ENCODE measurements around the gene PGAP2. TPM values are rescaled to one million over a fixed set of nuclear protein-coding genes. Genes with fewer than 3 reads are reported as not detected.
"Not testable (repeated sequence)": the region's sequence is repeated elsewhere in the genome, so short reads cannot be mapped to it uniquely, and the experiment has no call there.

The PGAP2 gene
- total RNA-seq, 2 donors from 2014 or later, result 27.1 to 33.5 TPM

DNA sequence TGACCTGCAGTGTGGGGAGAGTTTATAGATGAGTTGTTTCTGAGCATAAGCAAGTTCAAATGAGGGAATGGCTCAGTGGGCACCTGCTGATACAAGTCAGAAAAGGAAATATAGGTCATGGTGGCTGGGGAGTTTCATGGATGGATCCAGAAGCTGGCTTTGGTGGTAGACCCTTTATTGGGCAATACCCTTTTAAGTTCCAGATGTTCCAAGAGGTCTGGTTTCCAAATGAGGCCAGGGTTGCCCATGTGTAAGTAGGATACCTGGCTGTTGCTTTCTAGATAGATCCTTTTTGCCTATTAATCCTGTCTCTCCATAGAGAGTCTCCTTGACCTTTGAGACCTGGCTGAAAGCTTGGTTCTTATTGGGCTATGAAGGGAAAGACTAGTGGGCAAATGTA is 49.3 kb downstream of the PGAP2 start:
- ATAC-seq, result no peak
- Mint-ChIP-seq H3K9me3 (no peaks in the 10 kb centered on the region), H3K27ac (peak overlapping the region; percentile 92 to 97), H3K36me3 (peaks cover 16 to 23% of the 10 kb centered on the region in 2 donors)
- no peak for DNase-seq (ENCODE audit: low spot score in 2 of 2)

DNA sequence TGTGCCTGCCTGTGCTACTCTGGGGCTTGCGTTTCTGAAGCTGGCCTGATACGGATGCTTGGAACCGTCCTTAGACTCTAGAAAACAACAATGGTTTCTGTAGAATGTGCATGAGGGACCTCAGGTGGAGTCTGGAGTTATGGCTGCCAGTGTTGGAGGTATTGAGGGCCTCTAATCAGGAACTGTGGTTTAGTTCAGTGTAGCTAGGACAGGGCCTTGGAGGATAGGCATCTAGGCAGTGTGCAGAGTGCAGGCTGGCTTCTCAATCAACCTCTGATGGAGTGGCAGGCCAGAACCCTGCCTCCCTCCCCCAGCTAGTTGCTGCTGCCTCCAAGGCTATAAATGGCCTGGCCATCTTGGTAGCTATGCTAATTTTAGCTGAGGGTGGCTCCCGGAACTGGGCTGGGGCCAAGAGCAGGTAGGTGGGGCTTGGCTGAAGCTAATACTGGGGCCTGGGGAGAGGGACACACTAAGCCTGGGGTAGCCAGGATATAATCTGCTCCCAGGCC is 51.1 kb downstream of the PGAP2 start:
- Mint-ChIP-seq H3K27ac (peak overlapping the region; percentile 82 to 86), H3K36me3 (peaks cover 16 to 30% of the 10 kb centered on the region in 2 donors), H3K9me3 (no peaks in the 10 kb centered on the region)
- DNase-seq (ENCODE audit: low spot score in 2 of 2), result peak in 1 of 2 donors; percentile 29
- ATAC-seq, result no peak

DNA sequence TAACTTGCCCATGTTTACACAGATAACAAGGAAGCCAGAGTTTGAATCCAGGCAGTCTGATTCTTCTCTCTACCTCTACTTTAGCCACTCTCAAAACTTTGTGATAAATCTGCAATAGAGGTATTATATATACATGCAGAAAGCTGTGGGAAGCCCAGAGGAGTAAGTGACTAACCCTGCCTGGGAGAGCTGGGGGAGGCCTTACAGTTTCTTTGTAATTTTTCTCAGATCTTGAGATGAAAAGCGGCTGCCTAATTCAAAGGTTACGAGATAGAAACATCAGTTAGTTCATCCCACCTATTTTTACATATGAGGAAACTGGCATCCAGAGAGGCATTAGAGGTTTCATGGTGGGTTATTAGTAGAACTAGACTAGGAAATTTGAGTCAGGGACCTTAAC is 52.0 kb downstream of the PGAP2 start:
- Mint-ChIP-seq H3K27ac (peak overlapping the region; percentile 81 to 86), H3K36me3 (peaks cover 16 to 30% of the 10 kb centered on the region in 2 donors), H3K9me3 (no peaks in the 10 kb centered on the region)
- DNase-seq (ENCODE audit: low spot score in 2 of 2), result peak in 1 of 2 donors; percentile 31
- peak; percentile 54 to 61 for ATAC-seq

DNA sequence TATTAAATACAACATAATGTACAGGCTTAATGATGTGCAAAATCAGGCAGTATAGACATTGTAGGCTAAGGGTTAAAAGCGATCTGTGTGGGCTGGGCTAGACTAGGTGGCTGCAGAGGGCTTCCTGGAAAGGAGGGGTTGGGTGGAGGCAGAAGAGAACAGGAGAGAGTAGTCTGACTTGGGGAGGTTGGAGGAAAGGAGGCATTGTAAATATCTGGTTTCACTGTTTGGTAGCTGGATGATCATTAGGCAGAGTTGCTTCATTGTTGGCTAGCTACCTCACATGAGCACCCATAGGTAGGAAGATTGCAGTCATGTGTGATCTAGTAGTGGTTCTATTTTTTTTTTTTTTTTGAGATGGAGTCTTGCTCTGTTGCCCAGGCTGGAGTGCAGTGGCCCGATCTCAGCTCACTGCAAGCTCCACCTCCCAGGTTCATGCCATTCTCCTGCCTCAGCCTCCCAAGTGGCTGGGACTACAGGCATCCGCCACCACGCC is 52.6 kb downstream of the PGAP2 start:
- peak overlapping the region; percentile 81 to 86 for H3K27ac Mint-ChIP-seq
- ATAC-seq, result peak; percentile 36 to 63
- not testable (repeated sequence) for H3K9me3 Mint-ChIP-seq; DNase-seq (ENCODE audit: low spot score in 2 of 2)
- peaks cover 14 to 28% of the 10 kb centered on the region in 2 donors for H3K36me3 Mint-ChIP-seq

DNA sequence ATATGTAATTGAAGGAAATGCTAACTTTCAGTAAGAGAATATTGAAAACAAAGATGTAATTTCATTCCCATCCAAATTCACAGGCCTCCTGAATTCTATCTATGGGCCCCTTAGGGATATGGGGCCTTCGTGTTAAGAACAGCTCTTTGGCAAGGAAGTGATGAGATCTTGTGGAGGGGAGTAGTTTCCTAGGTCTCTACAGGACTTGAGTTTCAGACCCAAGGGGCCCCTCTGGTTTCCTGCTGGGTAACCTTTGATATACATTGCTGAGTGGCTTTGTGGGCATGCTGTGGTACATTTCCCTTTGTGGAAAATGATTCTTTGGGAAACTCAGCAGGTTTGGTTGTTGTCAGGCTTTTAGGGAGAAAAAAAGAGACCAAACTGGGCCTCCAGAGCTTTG is 53.3 kb downstream of the PGAP2 start:
- peak in 1 of 2 donors; percentile 13 for ATAC-seq
- DNase-seq (ENCODE audit: low spot score in 2 of 2), result peak in 1 of 2 donors; percentile 22
- Mint-ChIP-seq H3K27ac (peak overlapping the region; percentile 86 to 91), H3K36me3 (peaks cover 7 to 20% of the 10 kb centered on the region in 2 donors), H3K9me3 (no peaks in the 10 kb centered on the region)

DNA sequence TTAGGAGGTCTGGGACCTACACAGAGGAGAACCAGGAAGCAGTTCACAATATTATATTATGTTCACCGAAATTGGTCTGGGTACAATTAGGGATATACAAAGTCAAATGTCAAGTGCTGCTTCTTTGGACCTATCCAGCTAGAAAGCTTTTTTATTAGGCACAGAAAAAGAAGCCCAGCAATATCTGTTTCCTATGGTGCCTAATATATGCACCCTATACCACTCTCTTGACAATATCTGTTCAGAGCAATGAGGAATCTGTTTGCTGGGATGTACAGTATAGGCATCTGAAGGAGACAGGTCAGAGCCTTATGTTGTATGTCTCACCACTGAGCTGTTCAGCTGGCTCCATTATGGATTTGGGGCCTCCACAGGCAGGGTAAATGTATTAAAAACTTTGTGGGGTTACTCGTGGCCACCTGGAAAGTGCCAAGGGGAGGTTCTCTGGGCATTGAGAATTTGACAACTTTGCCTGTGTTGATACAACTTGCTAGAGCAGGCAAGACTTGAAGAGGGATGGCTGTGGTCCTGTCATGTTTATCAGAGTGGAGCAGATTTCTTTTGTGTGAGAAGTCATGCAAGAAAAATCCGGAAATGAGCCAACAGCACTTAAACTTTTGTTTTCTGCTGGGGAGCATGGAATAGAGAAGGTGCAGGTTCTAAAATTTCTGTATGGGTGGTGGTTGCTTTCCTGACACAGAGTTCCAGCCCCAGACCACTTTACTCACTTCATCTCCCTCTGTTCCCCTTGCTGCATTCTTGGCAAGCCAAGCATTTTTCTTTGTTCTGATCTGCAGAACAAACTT is 57.2 kb downstream of the PGAP2 start:
- DNase-seq (ENCODE audit: low spot score in 2 of 2), result no peak
- Mint-ChIP-seq H3K27ac (peak overlapping the region; percentile 45 to 46), H3K36me3 (peaks cover 0 to 19% of the 10 kb centered on the region in 2 donors), H3K9me3 (no peaks in the 10 kb centered on the region)
- peak in 1 of 2 donors; percentile 15 for ATAC-seq

DNA sequence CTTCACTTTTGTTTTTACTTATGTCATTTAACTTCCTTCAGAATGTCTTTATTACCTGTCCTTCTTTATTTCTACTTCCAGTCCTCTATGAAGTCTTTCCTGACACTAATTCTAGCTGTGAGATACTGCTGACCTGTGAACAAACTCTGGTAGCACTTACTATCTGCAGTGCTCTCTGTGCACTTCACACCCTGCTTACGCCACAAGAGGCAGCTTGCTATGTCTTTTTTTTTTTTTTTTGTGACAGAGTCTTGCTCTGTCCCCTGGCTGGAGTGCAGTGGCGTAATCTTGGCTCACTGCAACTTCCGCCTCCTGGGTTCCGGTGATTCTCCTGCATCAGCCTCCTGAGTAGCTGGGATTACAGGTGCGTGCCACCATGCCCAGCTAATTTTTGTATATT is 57.8 kb downstream of the PGAP2 start:
- Mint-ChIP-seq H3K27ac (peak overlapping the region; percentile 31 to 45), H3K9me3 (no peaks in the 10 kb centered on the region), H3K36me3 (peaks cover 0 to 22% of the 10 kb centered on the region in 2 donors)
- peak in 1 of 2 donors; percentile 29 for ATAC-seq
- no peak for DNase-seq (ENCODE audit: low spot score in 2 of 2)

DNA sequence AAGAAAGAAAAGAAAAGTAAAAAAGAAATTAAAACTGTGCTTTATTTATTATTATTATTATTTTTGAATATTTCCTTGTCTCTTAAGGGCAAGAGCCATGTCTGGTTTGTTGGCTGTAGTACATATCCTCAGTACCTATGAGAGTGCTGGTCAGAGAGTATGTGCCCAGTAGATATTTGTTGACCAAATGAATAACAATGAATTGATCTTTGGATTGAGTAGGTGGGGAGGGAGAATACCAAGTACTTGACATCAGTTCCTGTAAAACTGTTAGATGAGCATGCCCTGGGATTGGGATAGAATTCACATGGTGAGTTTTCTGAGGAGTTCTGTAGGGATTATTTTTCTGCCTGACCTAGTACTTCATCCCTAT is 58.5 kb downstream of the PGAP2 start:
- Mint-ChIP-seq H3K36me3 (peaks cover 0 to 25% of the 10 kb centered on the region in 2 donors), H3K27ac (peak overlapping the region; percentile 79 to 95), H3K9me3 (no peaks in the 10 kb centered on the region)
- no peak for DNase-seq (ENCODE audit: low spot score in 2 of 2)
- no peak for ATAC-seq

DNA sequence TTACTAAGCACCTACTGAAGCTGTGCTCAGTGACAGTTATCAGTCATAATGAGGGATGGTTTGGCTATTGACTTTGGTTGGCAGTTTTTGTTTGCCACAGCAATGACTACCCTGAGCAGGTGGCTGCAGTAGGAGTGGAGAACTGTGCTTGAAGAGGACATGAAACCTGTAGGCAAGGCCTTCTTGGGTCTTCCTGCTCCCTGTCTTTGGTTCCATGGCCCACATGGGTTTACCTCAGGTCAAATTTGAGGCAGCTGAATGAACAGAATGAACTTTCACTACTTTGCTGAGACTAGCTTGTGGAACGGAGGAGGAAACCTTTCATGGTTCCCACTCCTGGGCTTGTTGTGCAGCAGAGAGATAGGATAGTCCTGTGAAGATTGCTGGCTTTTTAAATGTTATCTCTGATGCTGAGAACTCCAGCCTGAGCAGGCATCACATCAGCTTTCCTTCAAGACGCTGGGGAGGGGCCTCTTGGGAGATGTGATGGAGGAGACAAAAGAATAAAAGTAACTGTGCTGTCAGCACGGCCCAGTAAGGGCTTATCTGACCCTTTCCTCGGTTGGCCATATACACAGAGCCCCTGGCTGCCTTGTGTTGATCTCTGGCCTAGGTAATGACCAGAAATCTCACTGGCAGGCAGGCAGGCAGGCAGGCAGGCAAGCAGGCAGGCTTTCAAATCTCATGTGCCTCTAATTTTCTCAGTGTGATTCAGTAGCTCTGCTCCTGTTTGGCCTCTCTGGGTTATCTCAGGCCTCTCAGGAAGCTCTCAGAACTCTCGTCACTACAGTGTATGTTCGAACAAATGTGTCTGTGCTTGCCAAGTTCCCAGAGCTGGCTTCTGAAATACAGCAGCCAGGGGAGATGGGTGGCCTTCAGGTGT is 59.1 kb downstream of the PGAP2 start:
- no peaks in the 10 kb centered on the region for H3K9me3 Mint-ChIP-seq
- peak in 1 of 2 donors; percentile 42 for DNase-seq (ENCODE audit: low spot score in 2 of 2)
- H3K36me3 Mint-ChIP-seq, result peaks cover 0 to 25% of the 10 kb centered on the region in 2 donors
- peak overlapping the region; percentile 79 to 95 for H3K27ac Mint-ChIP-seq
- ATAC-seq, result peak; percentile 68 to 84

DNA sequence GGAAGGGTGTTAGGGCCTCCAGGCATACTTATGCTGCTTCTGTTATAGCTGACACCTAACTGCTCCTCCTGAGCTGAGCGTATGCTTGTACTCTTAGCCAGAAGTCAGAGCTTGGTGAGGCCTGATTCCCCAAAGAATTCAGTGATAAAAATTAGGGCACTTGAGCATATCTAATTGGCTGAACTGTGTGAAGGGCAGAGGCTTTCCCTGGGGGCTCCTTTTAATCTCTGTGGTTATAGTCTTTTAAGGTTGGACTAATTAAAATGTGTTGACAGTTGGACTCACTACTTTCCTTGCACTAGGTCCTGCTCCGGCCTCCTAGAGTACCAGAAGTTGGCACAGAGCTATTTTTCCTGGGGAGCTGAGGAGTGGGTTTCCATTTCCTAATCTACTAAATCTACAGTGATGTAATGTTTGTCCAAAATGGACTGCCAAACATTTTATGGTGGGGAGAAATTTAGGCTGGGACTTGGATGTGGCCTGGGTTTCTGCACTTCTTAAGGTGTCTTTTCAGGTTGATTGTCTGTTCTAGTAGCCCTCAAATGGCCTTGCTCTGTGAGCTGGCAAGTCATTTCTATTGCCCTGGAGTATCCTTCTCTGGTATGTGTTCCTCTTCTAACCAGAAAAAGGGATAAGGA is 65.5 kb downstream of the PGAP2 start:
- H3K36me3 Mint-ChIP-seq, result peaks cover 0 to 13% of the 10 kb centered on the region in 2 donors
- DNase-seq (ENCODE audit: low spot score in 2 of 2) (no peak), ATAC-seq (no peak)
- no peak overlapping the region for H3K27ac Mint-ChIP-seq
- H3K9me3 Mint-ChIP-seq, result no peaks in the 10 kb centered on the region

Other genes with a start within 250 kb of the PGAP2 start
- gene ART5, start 166.6 kb upstream of the PGAP2 start, total RNA-seq, result not detected
- gene ART1, start 163.4 kb upstream of the PGAP2 start, total RNA-seq, result not detected
- gene CHRNA10, start 137.2 kb upstream of the PGAP2 start, total RNA-seq, result 1 to 10 TPM in 1 of 2 donors, under 1 TPM in 1; 0.57 to 3.8 TPM
- 100 to 1,000 TPM in 1 of 2 donors, 10 to 100 TPM in 1; 98.0 to 131 TPM for gene NUP98, start 11.0 kb upstream of the PGAP2 start, total RNA-seq
- gene RHOG, start 32.4 kb downstream of the PGAP2 start, total RNA-seq, result 100 to 1,000 TPM; 109 to 154 TPM
- 10 to 100 TPM; 75.8 to 88.8 TPM for gene STIM1, start 47.1 kb downstream of the PGAP2 start, total RNA-seq

Measured in activated naive CD4-positive, alpha-beta T cell treated with anti-CD3 and anti-CD28 coated beads, Interleukin-2, amount 50 U/mL, for 72 hours (primary cell).